Smooth muscle cell (in vitro differentiated cells): Measurements from ENCODE around the gene OGFR. TPM values are rescaled to one million over a fixed set of nuclear protein-coding genes. Genes with fewer than 3 reads are reported as not detected.

Experiments used
- DNase-seq: peaks from one replicate; lab custom pipeline; 2025; ENCODE audit not compliant: unreplicated experiment; lab: John Stamatoyannopoulos, UW
- H2AFZ ChIP-seq: fragments of 200-600 bp; sonication (generic); 2 replicates; pipeline ENCODE4 v1.6.0; 2016; ENCODE audit warnings: antibody characterized with exemption, low read depth, mild to moderate bottlenecking
- H3F3A ChIP-seq: fragments of 200-600 bp; sonication (generic); 2 replicates; pipeline ENCODE4 v1.6.0; 2017; ENCODE audit warnings: antibody characterized with exemption, low read depth
- H3K27ac ChIP-seq: fragments of 200-600 bp; sonication (generic); 2 replicates; pipeline ENCODE4 v1.5.1; 2016; ENCODE audit warnings: low read depth, mild to moderate bottlenecking
- H3K27me3 ChIP-seq: fragments of 200-600 bp; sonication (generic); 2 replicates; pipeline ENCODE4 v1.6.1; 2016; ENCODE audit warnings: low read depth, mild to moderate bottlenecking
- H3K36me3 ChIP-seq: fragments of 200-600 bp; sonication (generic); 2 replicates; pipeline ENCODE4 v1.5.1; 2016; ENCODE audit warnings: low read depth
- H3K4me1 ChIP-seq: fragments of 200-600 bp; sonication (generic); 2 replicates; pipeline ENCODE4 v1.5.1; 2016; ENCODE audit warnings: low read depth
- H3K4me2 ChIP-seq: fragments of 200-600 bp; sonication (generic); 2 replicates; pipeline ENCODE4 v1.6.0; 2016; ENCODE audit warnings: mild to moderate bottlenecking
- H3K4me3 ChIP-seq: fragments of 200-600 bp; sonication (generic); 2 replicates; pipeline ENCODE4 v1.5.1; 2016; ENCODE audit warnings: mild to moderate bottlenecking
- H3K79me2 ChIP-seq: fragments of 200-600 bp; sonication (generic); 2 replicates; pipeline ENCODE4 v1.6.0; 2016; ENCODE audit warnings: low read depth, mild to moderate bottlenecking
- H3K9ac ChIP-seq: fragments of 200-600 bp; sonication (generic); 2 replicates; pipeline ENCODE4 v1.6.0; 2016; ENCODE audit warnings: low read depth
- H3K9me3 ChIP-seq: fragments of 200-600 bp; sonication (generic); replicated peaks from 2 replicates; pipeline ENCODE4 v1.5.1; 2016; ENCODE audit warnings: low read depth
- H4K20me1 ChIP-seq: fragments of 200-600 bp; sonication (generic); 2 replicates; pipeline ENCODE4 v1.6.0; 2016; ENCODE audit warnings: low read depth
- CTCF ChIP-seq: fragments of 200-600 bp; sonication (generic); IDR thresholded peaks from 2 replicates; pipeline ENCODE4 v1.5.1; 2017; ENCODE audit warnings: borderline replicate concordance, mild to moderate bottlenecking, antibody characterized with exemption; ENCODE audit not compliant: insufficient read depth, poor library complexity, severe bottlenecking
- WGBS: methylation state at CpG from one replicate; pipeline ENCODE4 v1.1.7; 2016; ENCODE audit warnings: low lambda C conversion rate; 5-methylcytosine and 5-hydroxymethylcytosine counted together
- polyA plus RNA-seq: library from polyadenylated mRNA; unstranded; fragments of >200 nt; fragmentation: Nextera tagmentation; extraction: Ambion mirVana; gene quantifications from 2 replicates; pipeline ENCODE4 v1.2.1, GENCODE V29; 2016
- total RNA-seq: library from RNA; depleted of rRNA; stranded (reverse); fragments of >200 nt; gene quantifications from 2 replicates; pipeline ENCODE4 v1.2.3, GENCODE V29; 2014

The OGFR gene
- total and polyA plus RNA-seq, 2 experiments from 2014 or later: 24.4 to 53.2 TPM

GRCh38 chr20:62800314-62801259 is 4.0 kb upstream of the OGFR start:
- H3K27ac ChIP-seq: no peak overlapping the region
- no peak overlapping the region for H3K9ac ChIP-seq
- H3K36me3 ChIP-seq: no peaks in the 10 kb centered on the region
- H3K4me3 ChIP-seq: no peak overlapping the region
- no peak overlapping the region for H2AFZ ChIP-seq
- H4K20me1 ChIP-seq: peaks cover 16% of the 10 kb centered on the region
- no peak for TF ChIP-seq CTCF
- H3K9me3 ChIP-seq: no peaks in the 10 kb centered on the region
- DNase-seq: no peak
- H3K4me1 ChIP-seq: no peaks in the 10 kb centered on the region
- H3K79me2 ChIP-seq: peaks cover 3% of the 10 kb centered on the region
- 97% methylated on average over 26 of the region's 26 CpGs for WGBS
- H3K27me3 ChIP-seq: no peaks in the 10 kb centered on the region
- H3F3A ChIP-seq: peaks cover 12% of the 10 kb centered on the region
- H3K4me2 ChIP-seq: no peak overlapping the region

- 95% methylated on average over 15 of the region's 15 CpGs for WGBS
Observed at GRCh38 chr20:62801284-62802010, 3.2 kb upstream of the OGFR start.

GRCh38 chr20:62802026-62802712 is 2.5 kb upstream of the OGFR start:
- peaks cover 19% of the 10 kb centered on the region for H3K79me2 ChIP-seq
- H3K4me2 ChIP-seq: no peak overlapping the region
- H3K27ac ChIP-seq: no peak overlapping the region
- no peak overlapping the region for H2AFZ ChIP-seq
- no peak for DNase-seq
- peaks cover 4% of the 10 kb centered on the region for H3K4me1 ChIP-seq
- no peaks in the 10 kb centered on the region for H3K27me3 ChIP-seq
- H3K9me3 ChIP-seq: no peaks in the 10 kb centered on the region
- WGBS: 92% methylated on average over 22 of the region's 22 CpGs
- no peak overlapping the region for H3K4me3 ChIP-seq
- no peak for TF ChIP-seq CTCF
- H3F3A ChIP-seq: peaks cover 7% of the 10 kb centered on the region
- H3K36me3 ChIP-seq: no peaks in the 10 kb centered on the region
- peaks cover 31% of the 10 kb centered on the region for H4K20me1 ChIP-seq
- no peak overlapping the region for H3K9ac ChIP-seq

More at GRCh38 chr20:62801284-62802010, 3.2 kb upstream of the OGFR start:
- Histone ChIP-seq H3K79me2 (peaks cover 12% of the 10 kb centered on the region), H3F3A (peaks cover 7% of the 10 kb centered on the region), H3K27me3 (no peaks in the 10 kb centered on the region), H3K27ac (no peak overlapping the region), H3K4me2 (no peak overlapping the region), H3K9ac (no peak overlapping the region), H3K36me3 (no peaks in the 10 kb centered on the region), H3K4me1 (peaks cover 4% of the 10 kb centered on the region), H3K9me3 (no peaks in the 10 kb centered on the region), H3K4me3 (no peak overlapping the region), H2AFZ (no peak overlapping the region), H4K20me1 (peaks cover 24% of the 10 kb centered on the region)
- no peak for TF ChIP-seq CTCF
- DNase-seq: no peak
